ENCODE measurements around the gene WDR81.

Gene WDR81

GRCh38 chr17:1713878-1714426 lies 10.6 kb upstream of the WDR81 start (continued):
- peak; percentile 87 for TF ChIP-seq PRDM1 (tag by site-specific recombination; IDR thresholded peaks at IDR 0.05)

- ChIA-PET CTCF (interaction anchor here (0.6 to 5.1 kb wide), 19 partner anchors 8 to 1032 kb away, joined by 3 to 44 read pairs (median 4); partner anchors contain the start of genes OVCA2, RILP and WDR81), POLR2A (interaction anchor here (0.6 to 4.6 kb wide), 9 partner anchors 10 to 530 kb away, joined by 3 to 45 read pairs (median 4); partner anchors contain the start of genes PRPF8, RPA1, SMYD4 and WDR81)
- peaks cover 0 to 23% of the 10 kb centered on the region in 2 experiments; a peak in 1 of 3 replicates for H3K36me3 ChIP-seq (ENCODE audit: control insufficient read depth in 2 of 2, insufficient read depth in 1 of 2, low read length in 2 of 2)
- peak overlapping the region; percentile 80; the same call in 1 of the 2 replicates for H3K27ac ChIP-seq (ENCODE audit: extremely low read depth, low read depth, low read length)
- H3K4me3 ChIP-seq (ENCODE audit: low read depth, low read length): peak overlapping the region; percentile 86
- peaks cover 18% of the 10 kb centered on the region for H3K4me1 ChIP-seq (ENCODE audit: control insufficient read depth, insufficient read depth, low read length)
- H3K9me3 ChIP-seq (ENCODE audit: control insufficient read depth, insufficient read depth, low read depth, low read length): no peaks in the 10 kb centered on the region
- TF ChIP-seq ZNF623 (tag by site-specific recombination; IDR thresholded peaks at IDR 0.05) (no peak), KLF7 (tag by site-specific recombination; IDR thresholded peaks at IDR 0.05; ENCODE audit: borderline replicate concordance) (no peak), ZFP3 (tag by site-specific recombination; IDR thresholded peaks at IDR 0.05; ENCODE audit: low read depth) (no peak), ZNF558 (tag by site-specific recombination; IDR thresholded peaks at IDR 0.05) (no peak), ZNF423 (tag by site-specific recombination; IDR thresholded peaks at IDR 0.05) (no peak), ZNF521 (tag by site-specific recombination; IDR thresholded peaks at IDR 0.05) (no peak), ZNF214 (tag by site-specific recombination; IDR thresholded peaks at IDR 0.05; ENCODE audit: borderline replicate concordance) (no peak), ZNF335 (tag by site-specific recombination; conservative IDR thresholded peaks at IDR 0.05) (peak; percentile 77), ZSCAN18 (tag by site-specific recombination; IDR thresholded peaks at IDR 0.05) (no peak), INSM2 (tag by site-specific recombination; IDR thresholded peaks at IDR 0.05) (peak; percentile 65), WT1 (tag by site-specific recombination; IDR thresholded peaks at IDR 0.05) (no peak), ZNF239 (tag by site-specific recombination; IDR thresholded peaks at IDR 0.05) (no peak), ZNF629 (tag by site-specific recombination; IDR thresholded peaks at IDR 0.05) (peak; percentile 70; the same call in 1 of the 2 replicates), ZNF518A (tag by site-specific recombination; conservative IDR thresholded peaks at IDR 0.05; ENCODE audit: low read depth) (no peak), ZNF366 (tag by site-specific recombination; conservative IDR thresholded peaks at IDR 0.05) (no peak; the same call in 1 of the 2 replicates), ZBTB6 (tag by site-specific recombination; IDR thresholded peaks at IDR 0.05) (no peak), GLIS2 (tag by site-specific recombination; IDR thresholded peaks at IDR 0.05) (peak; percentile 66), ZNF585B (tag by site-specific recombination; IDR thresholded peaks at IDR 0.05) (no peak), ZBTB8A (tag by site-specific recombination; IDR thresholded peaks at IDR 0.05) (peak; percentile 67), ZBTB21 (tag by site-specific recombination; IDR thresholded peaks at IDR 0.05) (no peak), OSR2 (tag by site-specific recombination; IDR thresholded peaks at IDR 0.05) (no peak)
- TF ChIP-seq, protein P1, sequence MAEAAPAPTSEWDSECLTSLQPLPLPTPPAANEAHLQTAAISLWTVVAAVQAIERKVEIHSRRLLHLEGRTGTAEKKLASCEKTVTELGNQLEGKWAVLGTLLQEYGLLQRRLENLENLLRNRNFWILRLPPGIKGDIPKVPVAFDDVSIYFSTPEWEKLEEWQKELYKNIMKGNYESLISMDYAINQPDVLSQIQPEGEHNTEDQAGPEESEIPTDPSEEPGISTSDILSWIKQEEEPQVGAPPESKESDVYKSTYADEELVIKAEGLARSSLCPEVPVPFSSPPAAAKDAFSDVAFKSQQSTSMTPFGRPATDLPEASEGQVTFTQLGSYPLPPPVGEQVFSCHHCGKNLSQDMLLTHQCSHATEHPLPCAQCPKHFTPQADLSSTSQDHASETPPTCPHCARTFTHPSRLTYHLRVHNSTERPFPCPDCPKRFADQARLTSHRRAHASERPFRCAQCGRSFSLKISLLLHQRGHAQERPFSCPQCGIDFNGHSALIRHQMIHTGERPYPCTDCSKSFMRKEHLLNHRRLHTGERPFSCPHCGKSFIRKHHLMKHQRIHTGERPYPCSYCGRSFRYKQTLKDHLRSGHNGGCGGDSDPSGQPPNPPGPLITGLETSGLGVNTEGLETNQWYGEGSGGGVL (tag by site-specific recombination; IDR thresholded peaks at IDR 0.05): peak; percentile 69
These were observed 10.0 kb upstream of the WDR81 start for GRCh38 chr17:1714427-1714979.

Data from HEK293 (cell line).